Skin of body (tissue), 3 donors: ENCODE results near the gene YIPF3. TPM values are rescaled to one million over a fixed set of nuclear protein-coding genes. Genes with fewer than 3 reads are reported as not detected.

Experiments
- DNase-seq: peaks from one replicate; lab custom pipeline; 2025; lab: John Stamatoyannopoulos, UW
- small RNA-seq: library from RNA; depleted of rRNA; stranded (forward); fragments of <200 nt; gene quantifications from one replicate; pipeline ENCODE3, GENCODE V24; 2014; ENCODE audit warnings: low replicate concordance
- total RNA-seq: library from RNA; depleted of rRNA; stranded (reverse); fragments of >200 nt; gene quantifications from one replicate; pipeline ENCODE4 v1.2.3, GENCODE V29; 2014

YIPF3 gene
- total RNA-seq, 1 donor from 2014 or later: 49.7 TPM

- DNase-seq: no peak
These were observed 52.4 kb downstream of the YIPF3 start for GRCh38 chr6:43464337-43464736.

- no peak for DNase-seq
These were observed 54.8 kb downstream of the YIPF3 start for GRCh38 chr6:43461936-43462335.

Small RNA genes lying within 50 kb of the gene (small RNA-seq; reads per million reads assigned to genes)
- not detected for gene RF00426
- gene RNU6-1113P: not detected

Other genes with a start within 250 kb of the YIPF3 start
- gene SLC22A7, start 218.7 kb downstream of the YIPF3 start, total RNA-seq: not detected
- 1.1 TPM for gene CRIP3, start 208.1 kb downstream of the YIPF3 start, total RNA-seq
- gene ZNF318, start 147.3 kb downstream of the YIPF3 start, total RNA-seq: 10.3 TPM
- gene ABCC10, start 89.4 kb downstream of the YIPF3 start, total RNA-seq: 9.6 TPM
- 2.7 TPM for gene DLK2, start 61.4 kb downstream of the YIPF3 start, total RNA-seq
- gene TJAP1, start 39.4 kb downstream of the YIPF3 start, total RNA-seq: 11.8 TPM
- 0.20 TPM for gene LRRC73, start 6.6 kb downstream of the YIPF3 start, total RNA-seq
- 23.5 TPM for gene POLR1C, start 163 bp upstream of the YIPF3 start, total RNA-seq
- 25.1 TPM for gene XPO5, start 59.1 kb upstream of the YIPF3 start, total RNA-seq
- gene POLH, start 59.3 kb upstream of the YIPF3 start, total RNA-seq: 9.8 TPM
- 34.8 TPM for gene GTPBP2, start 112.3 kb upstream of the YIPF3 start, total RNA-seq
- gene MAD2L1BP, start 118.9 kb upstream of the YIPF3 start, total RNA-seq: 14.1 TPM
- gene RSPH9, start 128.1 kb upstream of the YIPF3 start, total RNA-seq: 0.30 TPM
- gene MRPS18A, start 170.9 kb upstream of the YIPF3 start, total RNA-seq: 29.5 TPM